ENCODE data around the gene FANCM. TPM values are rescaled to one million over a fixed set of nuclear protein-coding genes. Genes with fewer than 3 reads are reported as not detected.

FANCM gene
- total RNA-seq, 1 donor from 2014 or later: 4.2 TPM

GRCh38 chr14:45199230-45199629, 63.5 kb downstream of the FANCM start:
- H3K9me3 ChIP-seq (ENCODE audit: insufficient read depth, low read depth, low read length): no peaks in the 10 kb centered on the region
- no peaks in the 10 kb centered on the region for H4K20me1 ChIP-seq (ENCODE audit: insufficient read depth, low read length)
- H2AFZ ChIP-seq (ENCODE audit: low read depth, low read length): no peak overlapping the region
- H3K27ac ChIP-seq (ENCODE audit: low read depth, low read length): peak overlapping the region; percentile 73
- H3K27me3 Mint-ChIP-seq (ENCODE audit: low read depth, unreplicated experiment): no peaks in the 10 kb centered on the region
- H3K9me3 Mint-ChIP-seq (ENCODE audit: unreplicated experiment): no peaks in the 10 kb centered on the region
- peak; percentile 23 for FAIRE-seq
- no peak for TF ChIP-seq CTCF (IDR thresholded peaks at IDR 0.05; ENCODE audit: insufficient read depth, low read depth, low read length)
- H3K9ac ChIP-seq (ENCODE audit: low read length): peak overlapping the region; percentile 54
- peak overlapping the region; percentile 67 for H3K4me2 ChIP-seq (ENCODE audit: low read length)
- no peaks in the 10 kb centered on the region for H3K79me2 ChIP-seq (ENCODE audit: insufficient read depth, low read length)
- H3K27ac Mint-ChIP-seq (ENCODE audit: unreplicated experiment): peak overlapping the region; percentile 86
- no peaks in the 10 kb centered on the region for H3K36me3 Mint-ChIP-seq (ENCODE audit: low read depth, unreplicated experiment)
- peaks cover 17% of the 10 kb centered on the region for H3K4me1 ChIP-seq (ENCODE audit: insufficient read depth, low read length)
- H3K4me3 Mint-ChIP-seq (ENCODE audit: unreplicated experiment): no peak overlapping the region
- H3K27me3 ChIP-seq (ENCODE audit: insufficient read depth, low read length): no peaks in the 10 kb centered on the region
- peak; percentile 87 for DNase-seq (ENCODE audit: low read depth)
- H3K4me1 Mint-ChIP-seq (ENCODE audit: low read depth, unreplicated experiment): peaks cover 8% of the 10 kb centered on the region
- H3K36me3 ChIP-seq (ENCODE audit: insufficient read depth, low read length): peaks cover 7% of the 10 kb centered on the region
- H3K4me3 ChIP-seq (ENCODE audit: insufficient read depth, low read depth, low read length): no peak overlapping the region

GRCh38 chr14:45201905-45202304, 66.2 kb downstream of the FANCM start:
- H3K9me3 ChIP-seq (ENCODE audit: insufficient read depth, low read depth, low read length): no peaks in the 10 kb centered on the region
- Mint-ChIP-seq H3K27me3 (ENCODE audit: low read depth, unreplicated experiment) (no peaks in the 10 kb centered on the region), H3K4me1 (ENCODE audit: low read depth, unreplicated experiment) (peaks cover 8% of the 10 kb centered on the region), H3K36me3 (ENCODE audit: low read depth, unreplicated experiment) (no peaks in the 10 kb centered on the region), H3K27ac (ENCODE audit: unreplicated experiment) (no peak overlapping the region), H3K4me3 (ENCODE audit: unreplicated experiment) (no peak overlapping the region), H3K9me3 (ENCODE audit: unreplicated experiment) (no peaks in the 10 kb centered on the region)
- FAIRE-seq (no peak), DNase-seq (ENCODE audit: low read depth) (peak; percentile 27)
- no peaks in the 10 kb centered on the region for H3K79me2 ChIP-seq (ENCODE audit: insufficient read depth, low read length)
- no peaks in the 10 kb centered on the region for H4K20me1 ChIP-seq (ENCODE audit: insufficient read depth, low read length)
- H3K4me2 ChIP-seq (ENCODE audit: low read length): no peak overlapping the region
- no peaks in the 10 kb centered on the region for H3K27me3 ChIP-seq (ENCODE audit: insufficient read depth, low read length)
- peaks cover 17% of the 10 kb centered on the region for H3K4me1 ChIP-seq (ENCODE audit: insufficient read depth, low read length)
- H3K4me3 ChIP-seq (ENCODE audit: insufficient read depth, low read depth, low read length): no peak overlapping the region
- no peak for TF ChIP-seq CTCF (IDR thresholded peaks at IDR 0.05; ENCODE audit: insufficient read depth, low read depth, low read length)
- no peak for TF ChIP-seq EZH2 (IDR thresholded peaks at IDR 0.05; ENCODE audit: insufficient read depth, low read length)
- no peak overlapping the region for H3K27ac ChIP-seq (ENCODE audit: low read depth, low read length)
- no peak overlapping the region for H3K9ac ChIP-seq (ENCODE audit: low read length)
- H2AFZ ChIP-seq (ENCODE audit: low read depth, low read length): no peak overlapping the region
- peaks cover 7% of the 10 kb centered on the region for H3K36me3 ChIP-seq (ENCODE audit: insufficient read depth, low read length)

GRCh38 chr14:45204241-45204640, 68.5 kb downstream of the FANCM start:
- H3K9me3 ChIP-seq (ENCODE audit: insufficient read depth, low read depth, low read length): no peaks in the 10 kb centered on the region
- Mint-ChIP-seq H3K36me3 (ENCODE audit: low read depth, unreplicated experiment) (no peaks in the 10 kb centered on the region), H3K4me1 (ENCODE audit: low read depth, unreplicated experiment) (peaks cover 3% of the 10 kb centered on the region), H3K9me3 (ENCODE audit: unreplicated experiment) (no peaks in the 10 kb centered on the region), H3K4me3 (ENCODE audit: unreplicated experiment) (no peak overlapping the region), H3K27me3 (ENCODE audit: low read depth, unreplicated experiment) (no peaks in the 10 kb centered on the region), H3K27ac (ENCODE audit: unreplicated experiment) (no peak overlapping the region)
- H3K4me1 ChIP-seq (ENCODE audit: insufficient read depth, low read length): peaks cover 6% of the 10 kb centered on the region
- no peak overlapping the region for H3K9ac ChIP-seq (ENCODE audit: low read length)
- no peaks in the 10 kb centered on the region for H4K20me1 ChIP-seq (ENCODE audit: insufficient read depth, low read length)
- peaks cover 3% of the 10 kb centered on the region for H3K36me3 ChIP-seq (ENCODE audit: insufficient read depth, low read length)
- DNase-seq (ENCODE audit: low read depth) (no peak), FAIRE-seq (no peak)
- H3K4me2 ChIP-seq (ENCODE audit: low read length): no peak overlapping the region
- no peaks in the 10 kb centered on the region for H3K79me2 ChIP-seq (ENCODE audit: insufficient read depth, low read length)
- H3K27ac ChIP-seq (ENCODE audit: low read depth, low read length): no peak overlapping the region
- H3K4me3 ChIP-seq (ENCODE audit: insufficient read depth, low read depth, low read length): no peak overlapping the region
- no peaks in the 10 kb centered on the region for H3K27me3 ChIP-seq (ENCODE audit: insufficient read depth, low read length)
- no peak overlapping the region for H2AFZ ChIP-seq (ENCODE audit: low read depth, low read length)
- TF ChIP-seq CTCF (IDR thresholded peaks at IDR 0.05; ENCODE audit: insufficient read depth, low read depth, low read length): no peak
- TF ChIP-seq EZH2 (IDR thresholded peaks at IDR 0.05; ENCODE audit: insufficient read depth, low read length): no peak
